GM21737 (cell line): ENCODE results near the gene TCEAL7.
"Not testable (repeated sequence)": the region's sequence is repeated elsewhere in the genome, so short reads cannot be mapped to it uniquely, and the experiment has no call there.

Source experiments
- ATAC-seq: cut with Tn5 transposase; IDR thresholded peaks from one replicate; pipeline ENCODE4 v1.9.1; 2021; ENCODE audit warnings: mild to moderate bottlenecking, moderate library complexity; ENCODE audit not compliant: unreplicated experiment

The TCEAL7 gene, protein sequence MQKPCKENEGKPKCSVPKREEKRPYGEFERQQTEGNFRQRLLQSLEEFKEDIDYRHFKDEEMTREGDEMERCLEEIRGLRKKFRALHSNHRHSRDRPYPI

GRCh38 chrX:103329991-103330390 lies at the start of gene TCEAL7:
TSS of gene TCEAL7 (plus strand) at chrX:103330239. CDS start at chrX:103331404, 1,165 bp downstream.
- ATAC-seq: no peak

GRCh38 chrX:103293118-103293517 lies 36.9 kb upstream of the TCEAL7 start:
- ATAC-seq: no peak

DNA sequence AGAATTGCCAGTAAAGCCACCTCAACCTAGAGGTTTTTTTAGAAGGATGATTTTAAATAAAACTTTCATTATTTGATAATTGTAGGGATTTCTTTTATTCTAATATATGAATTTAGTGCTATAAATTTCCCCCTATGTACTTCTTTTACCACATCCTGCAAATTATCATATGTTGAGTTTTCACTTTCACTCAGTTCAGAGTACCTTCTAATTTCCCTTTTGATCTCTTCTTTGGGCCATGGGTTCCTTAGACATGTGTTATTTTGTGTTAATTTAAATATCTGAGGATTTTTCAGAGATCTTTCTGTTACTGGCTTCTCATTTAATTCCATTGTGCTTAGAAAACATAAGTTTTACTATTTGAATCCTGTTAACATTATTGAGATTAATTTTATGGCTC lies 25.3 kb upstream of the TCEAL7 start:
- no peak for ATAC-seq

DNA sequence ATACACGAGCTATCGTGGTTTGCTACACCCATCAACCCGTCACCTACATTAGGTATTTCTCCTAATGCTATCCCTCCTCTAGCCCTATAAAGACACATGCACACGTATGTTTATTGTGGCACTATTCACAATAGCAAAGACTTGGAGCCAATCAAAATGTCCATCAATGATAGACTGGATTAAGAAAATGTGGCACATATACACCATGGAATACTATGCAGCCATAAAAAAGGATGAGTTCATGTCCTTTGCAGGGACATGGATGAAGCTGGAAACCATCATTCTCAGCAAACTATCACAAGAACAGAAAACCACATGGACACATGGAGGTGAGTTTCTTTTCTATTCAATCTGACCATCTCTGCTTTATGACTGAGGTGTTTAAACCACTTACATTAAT lies 24.4 kb upstream of the TCEAL7 start:
- not testable (repeated sequence) for ATAC-seq

- no peak for ATAC-seq
Observed at GRCh38 chrX:103309860-103310554, 20.0 kb upstream of the TCEAL7 start.

DNA sequence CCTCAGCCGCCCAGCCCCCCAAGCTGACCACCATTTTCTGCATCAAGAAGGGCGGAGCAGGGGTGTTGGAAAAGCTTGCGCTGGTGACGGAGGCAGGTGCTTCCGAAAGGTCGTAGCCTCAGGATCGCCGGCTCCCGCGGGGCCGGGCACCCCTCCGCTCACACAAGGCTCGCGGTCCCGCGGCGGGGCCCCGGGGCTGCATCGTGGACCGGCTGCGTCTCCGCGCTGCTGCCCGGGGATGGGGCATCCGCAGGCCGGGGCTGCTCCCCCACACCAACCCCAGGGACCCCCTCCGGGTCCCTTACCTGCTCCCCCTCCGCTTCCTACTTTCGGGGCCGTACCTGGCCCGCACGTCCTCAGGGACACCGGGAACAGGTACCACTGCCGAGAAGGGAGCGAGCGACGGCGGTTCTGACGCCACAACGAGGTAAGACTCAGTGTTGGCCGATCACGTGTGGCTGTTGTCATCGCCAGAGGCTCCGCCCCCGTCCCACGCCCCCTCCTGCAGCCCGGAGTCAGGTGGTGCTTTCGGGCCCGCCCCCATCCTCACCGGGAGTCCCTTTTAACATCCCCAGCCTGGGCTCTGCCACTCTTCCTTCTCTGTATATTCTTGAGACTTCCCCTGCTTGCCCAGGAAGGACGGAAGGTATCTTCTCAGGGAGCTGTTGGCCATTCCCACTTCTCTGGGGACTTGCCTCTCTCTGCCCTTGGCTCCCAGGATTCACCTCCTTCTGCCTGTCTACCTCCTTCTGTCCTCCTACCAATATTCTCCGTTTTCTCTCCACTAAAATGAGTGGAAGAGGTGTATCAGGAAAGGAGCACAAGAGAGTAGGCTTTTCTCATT lies 19.3 kb upstream of the TCEAL7 start, which contains the start of gene BEX2:
Gene BEX2 (minus strand): TSS at position 436 of the 844 bp plus-strand sequence. CDS start 1,014 bp downstream, outside the sequence.
- peak; percentile 92 for ATAC-seq

DNA sequence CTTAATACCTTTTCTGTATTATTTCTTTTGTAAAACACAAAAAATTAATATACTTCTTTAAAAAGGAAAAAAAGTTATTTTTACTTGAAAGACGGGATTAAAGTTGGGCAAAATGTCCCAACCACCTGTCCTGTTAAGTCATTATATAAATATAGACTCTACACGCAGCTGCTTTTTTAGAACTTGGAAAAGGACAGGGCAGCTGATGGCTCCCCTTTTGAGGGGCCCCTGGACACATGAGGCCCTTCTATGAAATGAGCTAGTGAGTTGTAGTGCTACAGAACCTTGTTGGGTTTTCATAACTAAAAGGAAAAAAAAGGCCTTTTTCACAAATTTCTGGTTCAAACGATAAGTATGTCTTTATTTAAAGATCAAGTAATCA lies 18.6 kb upstream of the TCEAL7 start:
- ATAC-seq: no peak

GRCh38 chrX:103330681-103331288 lies 746 bp downstream of the TCEAL7 start:
- no peak for ATAC-seq

- ATAC-seq: no peak
Observed at GRCh38 chrX:103338663-103339062, 8.6 kb downstream of the TCEAL7 start.

- ATAC-seq: no peak
Observed at GRCh38 chrX:103343105-103343504, 13.1 kb downstream of the TCEAL7 start.

DNA sequence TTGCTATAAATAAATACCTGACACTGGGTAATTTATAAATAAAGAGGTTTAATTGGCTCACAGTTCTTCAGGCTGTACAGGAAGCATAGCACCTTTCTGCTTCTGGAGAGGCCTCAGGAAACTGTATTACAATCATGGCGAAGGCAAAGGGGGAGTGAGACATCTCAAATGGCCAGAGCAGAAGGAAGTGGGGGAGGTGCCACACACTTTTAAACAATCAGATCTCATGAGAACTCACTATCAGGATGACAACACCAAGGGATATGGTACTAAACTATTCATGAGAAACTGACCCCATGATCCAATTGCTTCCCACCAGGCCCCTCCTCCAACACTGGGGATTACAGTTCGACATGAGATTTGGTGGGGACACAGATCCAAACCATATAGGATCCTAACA lies 14.6 kb downstream of the TCEAL7 start:
- no peak for ATAC-seq

GRCh38 chrX:103347682-103348397 lies 17.8 kb downstream of the TCEAL7 start:
- ATAC-seq: no peak

DNA sequence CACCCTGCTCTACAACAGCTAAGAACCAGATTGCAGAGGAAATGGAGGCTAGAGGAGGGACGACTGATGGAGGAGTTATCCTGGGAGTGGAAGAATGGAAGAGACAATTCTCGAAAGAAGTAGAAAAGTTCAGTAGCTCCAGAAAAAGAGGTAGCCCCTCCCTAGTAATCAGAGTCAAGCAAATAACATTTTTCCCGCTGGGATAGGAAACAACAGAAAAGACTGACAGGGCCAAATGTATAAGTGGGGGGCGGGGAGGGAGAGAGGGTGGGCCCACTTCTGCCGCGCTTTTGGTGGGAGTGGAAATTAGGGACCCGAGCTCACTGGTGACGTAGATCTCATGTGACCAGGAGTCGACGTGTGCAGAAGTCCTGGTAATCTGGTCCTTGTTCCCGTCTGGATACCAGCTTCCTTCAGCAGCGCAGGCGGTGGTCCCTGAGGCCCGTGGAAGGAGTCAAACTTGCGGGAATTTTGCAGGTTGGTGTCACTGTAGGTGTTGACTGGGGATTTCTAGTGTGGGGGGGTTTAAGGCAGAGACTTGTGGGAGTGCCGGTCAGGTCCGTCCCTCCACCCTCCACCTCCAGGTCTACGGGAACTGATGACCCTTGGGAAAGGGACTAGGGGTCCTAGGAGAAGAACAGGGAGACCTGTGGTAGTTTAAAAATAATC lies 26.2 kb downstream of the TCEAL7 start, which contains the start of gene TCEAL9:
Gene TCEAL9 (plus strand): TSS at position 377 of the 669 bp plus-strand sequence. CDS start 1,179 bp downstream, outside the sequence.
- no peak for ATAC-seq

GRCh38 chrX:103356858-103357257 lies 26.8 kb downstream of the TCEAL7 start:
- no peak for ATAC-seq

DNA sequence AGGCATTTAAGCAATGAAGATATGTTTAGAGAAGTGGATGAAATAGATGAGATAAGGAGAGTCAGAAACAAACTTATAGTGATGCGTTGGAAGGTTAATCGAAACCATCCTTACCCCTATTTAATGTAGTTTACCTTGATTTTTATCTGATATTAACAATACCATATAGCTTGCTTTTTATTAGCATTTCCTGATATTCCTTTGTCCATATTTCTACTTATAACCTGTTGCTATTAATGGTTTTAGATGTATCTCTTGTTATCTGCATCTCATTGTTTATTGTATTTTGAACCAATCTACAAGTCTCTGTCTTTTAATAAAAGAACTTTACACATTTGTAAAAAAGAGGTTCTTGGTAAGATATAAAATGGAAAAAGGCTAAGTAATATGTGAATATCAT lies 27.8 kb downstream of the TCEAL7 start:
- no peak for ATAC-seq

DNA sequence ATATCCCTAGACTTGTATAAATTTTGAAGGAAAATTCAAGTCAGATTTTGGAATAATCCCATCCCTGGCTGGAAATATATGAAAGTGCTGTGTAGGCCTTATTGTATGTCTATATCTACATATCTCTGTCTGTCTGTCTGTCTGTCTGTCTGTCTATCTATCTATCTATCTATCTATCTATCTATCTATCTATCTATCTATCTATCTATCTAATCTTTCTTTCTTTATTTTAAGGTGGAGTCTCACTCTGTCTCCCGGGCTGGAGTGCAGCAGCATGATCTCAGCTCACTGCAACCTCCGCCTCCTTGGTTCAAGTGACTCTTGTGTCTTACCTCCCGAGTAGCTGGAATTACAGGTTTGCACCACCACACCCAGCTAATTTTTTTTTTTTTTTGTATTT lies 29.6 kb downstream of the TCEAL7 start:
- ATAC-seq: not testable (repeated sequence)

GRCh38 chrX:103360092-103360491 lies 30.1 kb downstream of the TCEAL7 start:
- ATAC-seq: no peak

- no peak for ATAC-seq
Observed at GRCh38 chrX:103360916-103361315, 30.9 kb downstream of the TCEAL7 start.

GRCh38 chrX:103361798-103362197 lies 31.8 kb downstream of the TCEAL7 start:
- ATAC-seq: no peak

- no peak for ATAC-seq
Observed at GRCh38 chrX:103362474-103362873, 32.4 kb downstream of the TCEAL7 start.
